HG02884 (cell line): Measurements from ENCODE around the gene TLR1.
"Not testable (repeated sequence)": the region's sequence is repeated elsewhere in the genome, so short reads cannot be mapped to it uniquely, and the experiment has no call there.

Experiments
- ATAC-seq: cut with Tn5 transposase; IDR thresholded peaks from one replicate; pipeline ENCODE4 v1.9.1; 2021; ENCODE audit warnings: mild to moderate bottlenecking, moderate library complexity; ENCODE audit not compliant: unreplicated experiment

The TLR1 gene

GRCh38 chr4:38804654-38805295 lies at the start of gene TLR1:
TLR1 (minus strand) TSS chr4:38804791; CDS start chr4:38798831, 5,960 bp downstream.
- ATAC-seq: no peak

- no peak for ATAC-seq
These were observed 41.4 kb upstream of the TLR1 start for GRCh38 chr4:38846015-38846414.

DNA sequence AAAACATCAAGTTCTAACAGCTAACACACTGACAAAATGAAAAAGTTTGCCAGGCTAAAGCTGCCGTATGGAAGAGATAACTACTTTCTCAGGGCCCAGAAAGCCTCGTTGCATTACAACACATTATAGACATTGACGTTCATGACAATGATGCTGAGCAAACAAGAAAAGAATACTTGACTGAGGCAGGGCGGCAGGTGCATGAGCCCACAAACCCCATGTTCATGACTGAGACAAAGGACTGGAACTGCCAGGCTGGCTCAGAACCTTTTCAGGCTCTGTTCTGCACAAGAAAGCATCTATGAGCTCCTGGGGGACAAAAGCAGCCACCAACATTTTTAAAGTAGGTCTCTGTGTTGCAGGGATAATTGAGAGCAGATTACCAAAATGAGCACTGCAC lies 38.4 kb upstream of the TLR1 start:
- ATAC-seq: no peak

- no peak for ATAC-seq
These were observed 33.3 kb upstream of the TLR1 start for GRCh38 chr4:38837849-38838248.

DNA sequence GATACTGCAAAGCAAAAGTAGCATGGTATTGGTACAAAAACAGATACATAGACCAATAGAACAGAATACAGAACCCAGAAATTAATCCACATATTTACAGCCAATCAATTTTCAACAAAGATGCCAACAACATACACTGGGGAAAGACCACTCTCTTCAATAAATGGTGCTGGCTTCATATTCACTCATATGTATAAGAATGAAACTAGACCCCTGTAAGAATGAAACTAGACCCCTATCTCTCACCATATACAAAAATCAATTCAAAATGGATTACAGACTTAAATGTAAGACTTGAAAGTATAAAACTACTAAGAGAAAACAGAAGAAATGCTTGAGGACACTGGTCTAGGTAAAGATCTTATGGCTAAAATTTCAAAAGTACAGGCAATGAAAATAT lies 32.7 kb upstream of the TLR1 start:
- no peak for ATAC-seq

DNA sequence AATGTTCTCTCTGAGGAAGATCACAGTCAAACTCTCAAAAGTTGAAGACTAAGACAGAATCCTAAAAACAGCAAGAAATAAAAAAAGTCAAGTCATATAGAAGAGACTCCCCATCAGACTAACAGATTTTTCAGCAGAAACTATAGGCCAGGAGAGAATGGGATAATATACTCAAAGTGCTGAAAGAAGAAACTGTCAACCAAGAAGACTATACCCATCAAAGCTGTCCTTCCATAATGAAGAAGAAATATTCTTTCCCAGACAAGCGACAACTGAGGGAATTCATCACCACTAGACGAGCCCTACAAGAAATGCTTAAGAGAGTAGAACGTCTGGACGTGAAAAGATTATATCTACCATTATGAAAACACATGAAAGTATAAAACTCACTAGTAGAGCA lies 30.0 kb upstream of the TLR1 start:
- ATAC-seq: no peak

DNA sequence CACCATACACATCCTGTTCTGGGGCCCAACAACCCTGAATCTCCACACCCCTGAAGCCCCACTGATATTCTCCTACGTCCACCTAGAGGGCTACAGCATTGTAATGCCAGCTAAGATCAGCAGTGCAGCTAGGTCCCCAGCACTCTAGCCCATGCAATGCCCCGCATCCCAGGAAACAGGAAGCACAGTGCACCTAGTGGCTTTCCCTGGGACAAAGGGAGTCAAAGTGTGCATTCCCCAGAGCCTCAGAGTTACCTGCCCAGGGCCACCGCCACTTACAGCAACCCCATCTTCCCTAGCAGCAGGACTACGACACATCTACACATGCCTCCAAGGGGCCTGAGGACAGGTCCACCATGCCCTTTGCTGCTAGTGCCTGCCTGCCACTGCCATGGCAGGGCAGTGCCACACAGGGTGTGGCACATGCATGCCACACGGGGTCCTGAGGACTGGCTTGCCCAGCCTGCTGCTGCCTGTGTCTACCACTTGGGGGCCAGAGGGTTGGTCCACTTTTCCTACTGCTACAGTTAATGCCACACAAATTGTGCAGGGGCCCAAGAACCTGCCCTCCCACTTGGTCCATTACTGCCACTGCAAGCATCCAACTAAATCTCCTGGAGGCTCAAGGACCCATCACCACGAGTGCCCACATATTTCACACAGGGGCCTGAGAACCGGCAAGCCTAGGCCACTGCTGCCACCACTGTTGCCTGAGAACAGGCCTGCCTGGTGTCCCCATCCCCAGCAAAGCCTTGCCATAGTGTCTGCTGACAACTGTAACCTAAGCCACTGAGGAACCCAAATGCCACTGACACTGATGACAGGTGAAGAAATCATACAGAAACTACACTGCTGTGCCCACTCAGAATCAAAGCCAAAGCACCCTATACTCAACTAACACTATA lies 28.3 kb upstream of the TLR1 start:
- ATAC-seq: no peak

- ATAC-seq: no peak
These were observed 27.6 kb upstream of the TLR1 start for GRCh38 chr4:38832206-38832605.

GRCh38 chr4:38831653-38832052 lies 27.1 kb upstream of the TLR1 start:
- no peak for ATAC-seq

DNA sequence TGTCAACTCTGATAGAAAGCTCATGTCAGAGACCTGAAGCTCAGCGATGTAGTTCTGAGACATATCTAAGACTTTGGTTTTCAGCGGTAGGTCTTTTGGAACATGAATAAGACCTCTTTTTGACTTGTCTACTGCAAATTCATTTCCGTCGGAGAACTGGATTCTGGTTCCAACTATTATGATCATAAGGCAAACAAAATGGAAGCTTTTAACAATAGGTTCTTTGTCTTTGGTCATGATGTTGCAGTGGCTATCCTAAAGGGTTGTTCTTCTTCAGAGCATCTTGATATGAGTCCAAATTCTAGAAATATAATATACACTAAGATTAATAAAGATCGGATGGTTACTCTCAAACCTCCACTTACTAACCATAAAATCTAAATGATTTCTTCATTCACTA lies 24.6 kb upstream of the TLR1 start:
- no peak for ATAC-seq

GRCh38 chr4:38823766-38824165 lies 19.2 kb upstream of the TLR1 start:
- ATAC-seq: no peak

GRCh38 chr4:38822748-38823303 lies 18.2 kb upstream of the TLR1 start:
- no peak for ATAC-seq

- no peak for ATAC-seq
These were observed 17.1 kb upstream of the TLR1 start for GRCh38 chr4:38821739-38822138.

DNA sequence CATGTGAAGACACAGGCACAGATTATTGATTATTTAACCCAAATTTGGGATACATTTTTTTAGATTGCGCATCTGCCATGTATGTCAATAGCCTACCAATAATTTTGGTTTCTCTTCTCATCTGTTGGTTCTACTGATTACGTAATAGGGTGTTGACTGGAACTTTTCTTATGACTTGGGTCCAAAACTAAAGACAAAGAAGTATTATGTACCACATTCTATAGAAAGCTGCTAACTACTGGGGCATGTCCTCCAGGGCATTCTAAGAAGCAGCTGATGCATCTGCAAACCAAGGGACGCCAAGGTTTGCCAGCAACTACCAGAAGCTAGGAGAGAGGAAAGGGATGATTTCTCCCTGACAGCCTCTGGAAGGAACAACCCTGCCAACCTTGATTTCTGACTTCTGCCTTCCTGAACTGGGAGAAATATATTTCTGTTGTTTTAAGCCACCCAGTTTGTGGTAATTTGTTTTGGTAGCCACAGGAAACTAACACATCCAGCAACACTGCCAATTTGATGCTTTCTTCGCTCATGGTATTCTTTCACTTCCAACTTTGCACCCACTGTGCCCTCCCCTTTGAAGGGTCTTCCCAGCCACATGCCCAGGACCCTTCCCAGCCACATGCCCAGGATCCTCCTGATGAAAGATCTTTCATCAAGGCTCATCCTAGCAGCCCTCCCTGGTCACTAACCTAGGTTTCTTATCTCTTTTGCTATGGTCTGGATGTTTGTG lies 15.9 kb upstream of the TLR1 start:
- ATAC-seq: no peak

GRCh38 chr4:38819569-38819968 lies 15.0 kb upstream of the TLR1 start:
- no peak for ATAC-seq

DNA sequence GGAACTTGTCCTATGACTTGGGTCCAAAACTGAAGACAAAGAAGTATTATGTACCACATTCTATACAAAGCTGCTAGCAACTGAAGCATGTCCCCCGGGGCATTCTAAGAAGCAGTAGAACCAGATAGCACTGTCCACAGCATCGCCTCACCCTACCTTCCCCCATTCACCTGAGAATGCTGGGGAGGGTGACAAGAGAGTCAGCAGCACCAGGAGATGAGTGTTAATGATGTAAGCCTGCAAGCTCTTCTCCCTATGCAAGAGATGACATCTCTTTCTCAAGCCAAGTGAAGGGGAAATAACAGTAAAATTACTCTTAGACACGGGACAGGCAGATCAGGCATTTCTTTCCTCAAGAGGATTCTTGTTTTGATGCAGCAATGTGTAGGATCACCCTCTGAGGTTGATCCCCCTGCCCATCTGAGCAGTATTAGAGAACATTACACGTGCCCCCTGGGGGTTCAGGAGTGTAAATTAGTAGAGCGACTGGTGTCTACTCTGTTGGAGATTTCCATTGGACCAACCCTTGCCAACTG lies 13.9 kb upstream of the TLR1 start:
- peak; percentile 55 for ATAC-seq

DNA sequence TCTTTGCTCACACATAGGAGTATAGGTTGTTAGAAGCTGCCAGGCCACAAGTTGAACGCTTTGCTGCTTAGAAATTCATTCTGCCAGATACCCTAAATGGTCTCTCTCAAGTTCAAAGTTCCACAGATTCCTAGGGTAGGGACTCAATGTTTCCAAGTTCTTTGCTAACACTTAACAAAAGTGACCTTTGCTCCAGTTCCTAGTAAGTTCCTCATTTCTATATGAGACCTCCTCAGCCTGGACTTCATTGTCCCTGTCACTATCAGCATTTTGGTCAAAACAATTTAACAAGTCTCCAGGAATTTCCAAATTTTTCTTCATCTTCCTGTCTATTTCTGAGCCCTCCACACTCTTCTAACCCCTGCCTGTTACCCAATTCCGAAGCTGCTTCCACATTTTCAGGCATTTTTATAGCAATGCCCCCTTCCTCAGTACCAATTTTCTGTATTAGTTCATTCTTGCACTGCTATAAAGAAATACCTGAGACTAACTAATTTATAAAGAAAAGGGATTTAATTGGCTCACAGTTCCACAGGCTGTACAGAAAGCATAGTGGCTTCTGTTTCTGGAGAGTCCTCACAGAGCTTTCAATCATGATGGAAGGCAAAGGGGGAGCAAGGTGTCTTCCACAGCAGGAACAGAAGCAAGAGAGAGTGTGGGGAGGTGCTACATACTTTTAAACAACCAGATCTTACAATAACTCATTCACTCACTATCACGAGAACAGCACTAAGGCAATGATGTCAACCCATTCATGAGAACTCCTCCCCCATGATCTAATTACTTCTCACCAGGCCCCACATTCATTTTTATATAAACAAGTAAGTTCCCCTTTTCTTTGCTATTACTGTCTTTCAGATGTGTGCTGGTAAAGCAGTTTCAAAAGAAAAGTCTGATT lies 11.5 kb upstream of the TLR1 start:
- ATAC-seq: no peak

DNA sequence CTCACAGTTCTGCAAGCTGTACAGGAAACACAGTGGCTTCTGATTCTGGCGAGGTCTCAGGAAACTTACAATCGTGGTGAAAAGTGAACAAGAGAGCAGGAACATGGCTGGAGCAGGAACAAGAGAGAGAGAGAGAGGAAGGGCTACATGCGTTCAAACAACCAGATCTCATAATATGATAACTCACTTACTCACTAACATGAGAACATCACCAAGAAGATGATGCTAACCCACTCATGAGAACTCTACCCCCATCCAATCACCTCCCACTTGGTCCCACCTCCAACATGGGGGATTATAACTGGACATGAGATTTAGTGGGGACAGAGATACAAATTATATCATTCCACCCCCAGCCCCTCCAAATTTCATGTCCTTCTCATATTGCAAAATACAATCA lies 9.8 kb upstream of the TLR1 start:
- ATAC-seq: no peak

- ATAC-seq: no peak
These were observed 6.7 kb upstream of the TLR1 start for GRCh38 chr4:38811297-38811696.

DNA sequence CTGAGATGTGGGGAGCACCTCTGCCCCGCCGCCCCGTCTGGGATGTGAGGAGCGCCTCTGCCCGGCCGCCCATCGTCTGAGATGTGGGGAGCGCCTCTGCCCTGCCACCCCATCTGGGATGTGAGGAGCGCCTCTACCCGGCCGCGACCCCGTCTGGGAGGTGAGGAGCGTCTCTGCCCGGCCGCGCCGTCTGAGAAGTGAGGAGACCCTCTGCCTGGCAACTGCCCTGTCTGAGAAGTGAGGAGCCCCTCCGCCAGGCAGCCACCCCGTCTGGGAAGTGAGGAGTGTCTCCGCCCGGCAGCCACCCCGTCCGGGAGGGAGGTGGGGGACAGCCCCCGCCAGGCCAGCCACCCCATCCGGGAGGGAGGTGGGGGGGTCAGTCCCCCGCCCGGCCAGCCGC lies 2.9 kb upstream of the TLR1 start:
- ATAC-seq: not testable (repeated sequence)
